KBM-7 (cell line): ENCODE measurements around the gene ZBTB16.

ENCODE experiments used
- DNase-seq: peaks from one replicate; pipeline ENCODE4 v3.0.0-alpha.2; 2015
- in situ Hi-C: fragments of 300-500 bp; cut with MboI; formaldehyde crosslinking; loops from 2 replicates; pipeline ENCODE4 v1.14.3; 2020; ENCODE audit warnings: low sequenced_read_pairs, low pct_unique_long_range_greater_than_20kb, mixed read lengths

The ZBTB16 gene

GRCh38 chr11:114137838-114138237, 78.3 kb downstream of the ZBTB16 start:
- no peak for DNase-seq
- in situ Hi-C loops, result no loop called here

GRCh38 chr11:114138411-114138810, 78.9 kb downstream of the ZBTB16 start:
- DNase-seq, result no peak
- in situ Hi-C loops, result no loop called here

- in situ Hi-C loops, result no loop called here
- no peak for DNase-seq
Measured at GRCh38 chr11:114140826-114141225, 81.3 kb downstream of the ZBTB16 start.

- no peak for DNase-seq
- in situ Hi-C loops, result no loop called here
Measured at GRCh38 chr11:114141863-114142580, 82.5 kb downstream of the ZBTB16 start.

GRCh38 chr11:114142707-114143106, 83.2 kb downstream of the ZBTB16 start:
- in situ Hi-C loops, result no loop called here

GRCh38 chr11:114145166-114145775, 85.8 kb downstream of the ZBTB16 start:
- in situ Hi-C loops, result no loop called here
- no peak for DNase-seq

More at GRCh38 chr11:114142707-114143106, 83.2 kb downstream of the ZBTB16 start:
- DNase-seq, result no peak

- DNase-seq, result no peak
- in situ Hi-C loops, result no loop called here
Measured at GRCh38 chr11:114147375-114148012, 88.0 kb downstream of the ZBTB16 start.

- in situ Hi-C loops, result no loop called here
- DNase-seq, result no peak
Measured at GRCh38 chr11:114148013-114148382, 88.5 kb downstream of the ZBTB16 start.

- in situ Hi-C loops, result no loop called here
- DNase-seq, result no peak
Measured at GRCh38 chr11:114149689-114150407, 90.3 kb downstream of the ZBTB16 start.

- in situ Hi-C loops, result no loop called here
Measured at GRCh38 chr11:114150671-114151070, 91.2 kb downstream of the ZBTB16 start.

GRCh38 chr11:114151631-114152030, 92.1 kb downstream of the ZBTB16 start:
- in situ Hi-C loops, result no loop called here
- DNase-seq, result no peak

More at GRCh38 chr11:114150671-114151070, 91.2 kb downstream of the ZBTB16 start:
- no peak for DNase-seq

- DNase-seq, result no peak
- in situ Hi-C loops, result no loop called here
Measured at GRCh38 chr11:114152162-114152561, 92.7 kb downstream of the ZBTB16 start.

- in situ Hi-C loops, result no loop called here
- no peak for DNase-seq
Measured at GRCh38 chr11:114152785-114153184, 93.3 kb downstream of the ZBTB16 start.

- in situ Hi-C loops, result no loop called here
- DNase-seq, result no peak
Measured at GRCh38 chr11:114153224-114153623, 93.7 kb downstream of the ZBTB16 start.

GRCh38 chr11:114154271-114155047, 94.9 kb downstream of the ZBTB16 start:
- in situ Hi-C loops, result no loop called here
- DNase-seq, result no peak

GRCh38 chr11:114155116-114155515, 95.6 kb downstream of the ZBTB16 start:
- DNase-seq, result no peak
- in situ Hi-C loops, result no loop called here

GRCh38 chr11:114156131-114156581, 96.6 kb downstream of the ZBTB16 start:
- in situ Hi-C loops, result no loop called here
- DNase-seq, result no peak

GRCh38 chr11:114156782-114157181, 97.3 kb downstream of the ZBTB16 start:
- in situ Hi-C loops, result no loop called here
- DNase-seq, result no peak

GRCh38 chr11:114157476-114158050, 98.1 kb downstream of the ZBTB16 start:
- in situ Hi-C loops, result no loop called here
- no peak for DNase-seq
